Measurements from ENCODE around the gene AKAP17A. TPM values are rescaled to one million over a fixed set of nuclear protein-coding genes. Genes with fewer than 3 reads are reported as not detected.
"Not testable (repeated sequence)": the region's sequence is repeated elsewhere in the genome, so short reads cannot be mapped to it uniquely, and the experiment has no call there.

AKAP17A gene
- total RNA-seq, 1 donor from 2014 or later, result 30.8 TPM

DNA sequence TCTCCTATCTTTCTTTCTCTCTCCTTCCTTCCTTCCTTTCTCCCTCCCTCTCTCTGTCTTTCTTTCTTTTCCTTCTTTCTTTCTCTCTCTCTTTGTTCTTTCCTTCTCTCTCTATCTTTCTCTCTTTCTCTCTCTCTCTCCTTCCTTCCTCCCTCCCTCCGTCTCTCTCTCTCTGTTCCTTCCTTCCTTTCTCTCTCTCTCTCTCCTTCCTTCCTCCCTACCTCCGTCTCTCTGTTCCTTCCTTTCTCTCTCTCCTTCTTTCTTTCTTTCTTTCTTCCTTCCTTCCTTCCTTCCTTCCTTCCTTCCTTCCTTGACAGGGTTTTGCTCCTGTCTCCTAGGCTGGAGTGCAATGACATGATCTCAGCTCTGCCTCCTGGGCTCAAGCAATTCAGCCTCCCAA lies 30.2 kb upstream of the AKAP17A start:
- DNase-seq, result no peak
- no peaks in the 10 kb centered on the region for H3K36me3 Mint-ChIP-seq (ENCODE audit: unreplicated experiment)
- no peaks in the 10 kb centered on the region for H3K9me3 Mint-ChIP-seq (ENCODE audit: unreplicated experiment)
- no peak overlapping the region for H3K27ac Mint-ChIP-seq (ENCODE audit: unreplicated experiment)
- no peaks in the 10 kb centered on the region for H3K4me1 Mint-ChIP-seq (ENCODE audit: low read depth, unreplicated experiment)
- TF ChIP-seq, protein P1, sequence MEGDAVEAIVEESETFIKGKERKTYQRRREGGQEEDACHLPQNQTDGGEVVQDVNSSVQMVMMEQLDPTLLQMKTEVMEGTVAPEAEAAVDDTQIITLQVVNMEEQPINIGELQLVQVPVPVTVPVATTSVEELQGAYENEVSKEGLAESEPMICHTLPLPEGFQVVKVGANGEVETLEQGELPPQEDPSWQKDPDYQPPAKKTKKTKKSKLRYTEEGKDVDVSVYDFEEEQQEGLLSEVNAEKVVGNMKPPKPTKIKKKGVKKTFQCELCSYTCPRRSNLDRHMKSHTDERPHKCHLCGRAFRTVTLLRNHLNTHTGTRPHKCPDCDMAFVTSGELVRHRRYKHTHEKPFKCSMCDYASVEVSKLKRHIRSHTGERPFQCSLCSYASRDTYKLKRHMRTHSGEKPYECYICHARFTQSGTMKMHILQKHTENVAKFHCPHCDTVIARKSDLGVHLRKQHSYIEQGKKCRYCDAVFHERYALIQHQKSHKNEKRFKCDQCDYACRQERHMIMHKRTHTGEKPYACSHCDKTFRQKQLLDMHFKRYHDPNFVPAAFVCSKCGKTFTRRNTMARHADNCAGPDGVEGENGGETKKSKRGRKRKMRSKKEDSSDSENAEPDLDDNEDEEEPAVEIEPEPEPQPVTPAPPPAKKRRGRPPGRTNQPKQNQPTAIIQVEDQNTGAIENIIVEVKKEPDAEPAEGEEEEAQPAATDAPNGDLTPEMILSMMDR (IDR thresholded peaks at IDR 0.05; ENCODE audit: partially characterized antibody, unreplicated experiment), result no peak
- peaks cover 2% of the 10 kb centered on the region for H3K27me3 Mint-ChIP-seq (ENCODE audit: unreplicated experiment)
- H3K4me3 Mint-ChIP-seq (ENCODE audit: unreplicated experiment), result no peak overlapping the region

DNA sequence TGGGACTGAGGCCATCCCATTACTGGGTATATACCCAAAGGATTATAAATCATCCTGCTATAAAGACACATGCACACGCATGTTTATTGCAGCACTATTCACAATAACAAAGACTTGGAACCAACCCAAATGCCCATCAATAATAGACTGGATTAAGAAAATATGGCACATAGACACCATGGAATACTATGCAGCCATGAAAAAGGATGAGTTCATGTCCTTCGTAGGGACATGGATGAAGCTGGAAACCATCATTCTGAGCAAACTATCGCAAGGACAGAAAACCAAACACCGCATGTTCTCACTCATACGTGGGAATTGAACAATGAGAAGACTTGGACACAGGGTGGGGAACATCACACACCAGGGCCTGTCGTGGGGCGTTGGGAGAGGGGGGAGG lies 27.3 kb upstream of the AKAP17A start:
- not testable (repeated sequence) for H3K4me3 Mint-ChIP-seq (ENCODE audit: unreplicated experiment); H3K4me1 Mint-ChIP-seq (ENCODE audit: low read depth, unreplicated experiment); H3K27ac Mint-ChIP-seq (ENCODE audit: unreplicated experiment); H3K27me3 Mint-ChIP-seq (ENCODE audit: unreplicated experiment); H3K9me3 Mint-ChIP-seq (ENCODE audit: unreplicated experiment); DNase-seq; H3K36me3 Mint-ChIP-seq (ENCODE audit: unreplicated experiment)

DNA sequence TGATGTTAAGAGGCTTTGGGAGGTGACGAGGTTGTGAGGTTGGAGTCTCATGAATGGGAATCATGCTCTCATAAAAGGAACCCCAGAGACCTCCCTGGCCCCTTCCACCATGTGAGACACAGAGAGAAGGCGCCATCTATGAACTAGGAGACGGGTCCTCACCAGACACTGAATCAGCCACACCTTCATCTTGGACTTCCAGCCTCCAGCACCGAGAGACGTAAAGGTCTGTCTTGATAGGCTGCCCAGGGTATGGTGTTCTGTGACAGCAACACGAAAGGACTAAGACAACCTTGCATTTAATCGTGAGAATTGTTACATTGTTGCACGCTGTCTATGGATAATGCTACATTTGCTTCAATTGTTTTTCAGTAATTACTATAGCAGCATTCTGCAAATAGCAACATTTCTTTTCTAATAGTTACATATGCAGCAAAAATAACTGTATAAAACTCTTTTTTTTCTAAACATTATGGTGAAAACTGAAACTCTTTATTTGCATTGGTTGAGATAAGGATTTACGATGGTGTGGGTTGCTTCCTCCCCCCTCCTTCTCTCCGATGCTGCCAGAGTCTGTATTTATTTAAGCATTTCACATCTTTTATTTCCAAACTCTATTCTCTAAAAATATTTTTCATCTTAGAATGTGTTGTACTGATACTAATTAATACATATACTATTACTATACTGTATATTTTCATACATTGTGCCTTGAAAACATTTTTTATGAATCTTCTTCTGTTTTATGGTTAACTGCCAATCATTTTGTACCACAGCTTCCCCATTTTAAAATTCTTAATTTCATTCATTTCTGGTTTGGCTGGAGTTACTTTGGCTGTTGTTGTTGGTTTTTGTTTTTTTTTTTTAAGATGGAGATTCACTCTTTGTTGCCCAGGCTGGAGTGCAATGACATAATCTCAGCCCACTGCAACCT lies 26.4 kb upstream of the AKAP17A start:
- no peaks in the 10 kb centered on the region for H3K36me3 Mint-ChIP-seq (ENCODE audit: unreplicated experiment)
- no peak overlapping the region for H3K4me3 Mint-ChIP-seq (ENCODE audit: unreplicated experiment)
- H3K9me3 Mint-ChIP-seq (ENCODE audit: unreplicated experiment), result no peaks in the 10 kb centered on the region
- H3K27me3 Mint-ChIP-seq (ENCODE audit: unreplicated experiment), result peaks cover 2% of the 10 kb centered on the region
- DNase-seq, result no peak
- TF ChIP-seq, protein P1 (IDR thresholded peaks at IDR 0.05; ENCODE audit: partially characterized antibody, unreplicated experiment), result no peak
- H3K4me1 Mint-ChIP-seq (ENCODE audit: low read depth, unreplicated experiment), result no peaks in the 10 kb centered on the region
- no peak overlapping the region for H3K27ac Mint-ChIP-seq (ENCODE audit: unreplicated experiment)

DNA sequence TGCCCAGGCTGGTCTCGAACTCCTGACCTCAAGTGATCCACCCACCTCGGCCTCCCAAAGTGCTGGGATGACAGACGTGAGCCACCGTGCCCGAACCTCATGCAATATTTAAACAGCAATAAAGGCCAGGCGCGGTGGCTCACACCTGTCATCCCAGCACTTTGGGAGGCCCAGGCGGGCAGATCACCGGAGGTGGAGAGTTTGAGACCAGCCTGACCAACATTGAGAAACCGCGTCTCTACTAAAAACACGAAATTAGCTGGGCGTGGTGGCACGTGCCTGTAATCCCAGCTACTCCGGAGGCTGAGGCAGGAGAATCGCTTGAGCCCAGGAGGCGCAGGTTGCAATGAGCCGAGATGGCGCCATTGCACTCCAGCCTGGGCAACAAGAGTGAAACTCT lies 17.2 kb upstream of the AKAP17A start:
- not testable (repeated sequence) for H3K4me1 Mint-ChIP-seq (ENCODE audit: low read depth, unreplicated experiment); H3K9me3 Mint-ChIP-seq (ENCODE audit: unreplicated experiment); DNase-seq; H3K27ac Mint-ChIP-seq (ENCODE audit: unreplicated experiment); H3K4me3 Mint-ChIP-seq (ENCODE audit: unreplicated experiment); H3K36me3 Mint-ChIP-seq (ENCODE audit: unreplicated experiment); H3K27me3 Mint-ChIP-seq (ENCODE audit: unreplicated experiment)

DNA sequence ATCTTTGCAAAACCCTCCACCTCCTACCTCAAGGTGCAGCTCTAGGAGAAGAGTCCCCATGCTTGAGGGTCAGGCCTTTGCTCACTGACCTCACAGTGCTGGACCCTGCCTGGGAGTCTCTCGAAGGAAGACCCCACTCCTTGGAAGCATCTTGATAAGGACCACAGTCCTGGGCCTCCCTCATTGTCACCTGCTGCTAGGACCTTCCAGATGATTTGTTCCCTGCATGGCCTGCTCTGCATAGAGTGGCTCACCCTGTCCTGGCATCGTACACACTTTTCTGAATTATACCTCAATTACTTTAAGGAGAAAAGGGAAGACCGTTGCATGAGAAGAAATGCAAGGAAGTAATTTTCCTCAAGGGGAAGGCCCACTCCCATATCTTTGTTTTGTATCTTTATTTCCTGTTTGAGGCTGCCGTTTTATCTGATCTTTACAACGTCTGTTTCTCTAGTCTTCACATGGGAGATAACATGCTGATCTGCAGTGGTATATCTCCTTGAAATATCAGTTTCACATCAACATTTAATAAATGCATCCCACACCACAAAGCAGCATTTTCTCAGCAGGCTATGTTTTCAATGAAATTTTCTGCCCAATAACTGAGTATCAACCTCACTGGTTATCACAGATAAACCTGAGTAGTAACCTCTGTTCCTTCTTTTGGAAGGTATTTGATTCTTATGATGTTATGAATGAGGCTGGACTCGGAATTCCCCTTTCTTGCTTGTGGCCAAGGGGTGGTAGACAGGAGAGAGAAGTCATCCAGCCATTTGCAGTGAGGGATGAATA lies 15.0 kb upstream of the AKAP17A start:
- H3K9me3 Mint-ChIP-seq (ENCODE audit: unreplicated experiment), result peaks cover 1% of the 10 kb centered on the region

More for the DNA sequence above, 15.0 kb upstream of the AKAP17A start:
- Mint-ChIP-seq H3K4me3 (ENCODE audit: unreplicated experiment) (no peak overlapping the region), H3K27ac (ENCODE audit: unreplicated experiment) (no peak overlapping the region), H3K36me3 (ENCODE audit: unreplicated experiment) (no peaks in the 10 kb centered on the region), H3K4me1 (ENCODE audit: low read depth, unreplicated experiment) (no peaks in the 10 kb centered on the region), H3K27me3 (ENCODE audit: unreplicated experiment) (no peaks in the 10 kb centered on the region)
- TF ChIP-seq, protein P1 (IDR thresholded peaks at IDR 0.05; ENCODE audit: partially characterized antibody, unreplicated experiment), result no peak
- DNase-seq, result no peak

Data from glutamatergic neuron (in vitro differentiated cells).